ENCODE data around the gene TRNP1. TPM values are rescaled to one million over a fixed set of nuclear protein-coding genes. Genes with fewer than 3 reads are reported as not detected.
"Not testable (repeated sequence)": the region's sequence is repeated elsewhere in the genome, so short reads cannot be mapped to it uniquely, and the experiment has no call there.

TRNP1 gene, protein sequence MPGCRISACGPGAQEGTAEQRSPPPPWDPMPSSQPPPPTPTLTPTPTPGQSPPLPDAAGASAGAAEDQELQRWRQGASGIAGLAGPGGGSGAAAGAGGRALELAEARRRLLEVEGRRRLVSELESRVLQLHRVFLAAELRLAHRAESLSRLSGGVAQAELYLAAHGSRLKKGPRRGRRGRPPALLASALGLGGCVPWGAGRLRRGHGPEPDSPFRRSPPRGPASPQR
- 182 and 203 TPM in 2 replicates for total RNA-seq (2014; rRNA removed; shearing (Covaris generic))

DNA sequence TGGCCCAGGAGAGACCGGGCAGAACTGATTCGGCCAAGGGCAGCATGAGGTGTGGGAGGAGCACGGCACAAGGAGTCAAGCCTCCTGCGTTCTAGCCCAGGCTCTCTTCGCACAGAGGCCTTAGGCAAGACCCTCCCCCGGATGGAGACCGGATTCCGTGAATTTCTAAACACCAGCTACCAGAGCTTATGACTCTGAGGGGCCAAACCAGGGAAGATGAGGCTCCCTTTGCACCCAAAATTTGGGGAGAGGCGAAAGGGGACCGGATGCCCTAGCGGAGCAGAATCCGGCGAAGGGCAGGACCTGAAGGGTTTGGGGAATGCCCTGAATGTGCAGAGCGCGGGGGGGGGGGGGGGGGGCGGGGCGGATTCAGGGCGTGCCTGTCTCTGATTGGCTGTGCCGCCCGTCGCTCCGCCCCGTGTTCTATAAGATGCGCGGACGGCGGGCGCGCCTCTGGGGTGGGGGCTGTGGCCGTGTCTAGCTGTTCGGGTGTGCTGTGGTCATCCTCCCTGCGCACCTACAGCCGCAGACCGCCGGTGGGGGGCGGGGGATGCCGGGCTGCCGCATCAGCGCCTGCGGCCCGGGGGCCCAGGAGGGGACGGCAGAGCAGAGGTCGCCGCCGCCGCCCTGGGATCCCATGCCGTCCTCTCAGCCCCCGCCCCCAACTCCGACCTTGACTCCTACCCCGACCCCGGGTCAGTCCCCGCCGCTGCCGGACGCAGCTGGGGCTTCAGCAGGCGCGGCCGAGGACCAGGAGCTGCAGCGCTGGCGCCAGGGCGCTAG is at the start of gene TRNP1:
Gene TRNP1, plus strand, starts transcription at position 456 of the 783 bp plus-strand sequence. Its CDS starts 95 bp downstream, at position 551.
- peak; percentile 91 for DNase-seq (ENCODE audit: low spot score)

DNA sequence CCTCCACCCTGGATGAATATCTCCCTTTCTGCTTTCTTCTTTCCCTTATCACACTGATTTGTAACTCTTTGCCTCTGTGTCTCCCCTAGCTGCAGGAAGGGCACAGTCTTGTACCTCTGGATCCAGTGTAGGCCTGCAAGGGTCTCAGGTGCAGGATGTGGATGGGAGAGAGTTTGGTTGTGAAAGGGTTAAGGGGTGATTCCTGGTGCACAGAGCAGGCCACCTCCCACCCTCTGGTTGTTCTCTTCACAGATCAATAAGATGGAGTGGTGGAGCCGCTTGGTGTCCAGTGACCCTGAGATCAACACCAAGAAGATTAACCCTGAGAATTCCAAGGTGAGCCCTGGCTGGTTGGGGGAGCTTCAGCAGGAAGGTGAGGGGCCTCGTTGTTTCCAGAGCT is 48.4 kb upstream of the TRNP1 start:
- no peak for DNase-seq (ENCODE audit: low spot score)

GRCh38 chr1:26945728-26946127 is 47.8 kb upstream of the TRNP1 start:
- no peak for DNase-seq (ENCODE audit: low spot score)

DNA sequence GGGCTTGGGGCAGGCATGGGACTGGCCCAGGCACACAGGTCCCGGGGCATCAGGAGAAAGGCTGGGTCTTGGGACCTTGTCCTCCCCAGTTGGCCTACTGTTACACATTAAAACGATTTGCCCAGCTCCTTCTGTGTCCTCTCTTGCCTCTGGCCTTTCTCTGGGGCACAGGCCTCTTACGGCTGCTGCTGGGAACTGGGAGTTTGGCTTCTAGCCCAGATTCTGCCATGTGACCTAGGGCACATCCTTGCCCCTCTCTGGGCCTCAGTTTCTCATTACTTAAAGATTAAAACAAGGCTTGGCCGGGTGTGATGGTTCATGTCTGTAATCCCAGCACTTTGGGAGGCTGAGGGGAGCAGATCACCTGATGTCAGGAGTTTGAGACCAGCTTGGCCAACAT is 47.2 kb upstream of the TRNP1 start:
- DNase-seq (ENCODE audit: low spot score) = no peak

DNA sequence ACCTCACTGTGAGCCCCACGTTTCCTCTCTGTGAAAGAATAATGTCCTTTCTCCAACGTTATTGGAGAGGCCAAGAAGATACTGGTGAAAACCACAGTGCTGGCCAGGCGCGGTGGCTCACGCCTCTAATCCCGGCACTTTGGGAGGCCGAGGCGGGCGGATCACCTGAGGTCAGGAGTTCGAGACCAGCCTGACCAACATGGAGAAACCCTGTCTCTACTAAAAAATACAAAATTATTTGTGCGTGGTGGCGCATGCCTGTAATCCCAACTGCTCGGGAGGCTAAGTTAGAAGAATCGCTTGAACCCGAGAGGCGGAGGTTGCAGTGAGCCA is 44.8 kb upstream of the TRNP1 start:
- not testable (repeated sequence) for DNase-seq (ENCODE audit: low spot score)

GRCh38 chr1:26949266-26949925 is 44.1 kb upstream of the TRNP1 start:
- no peak for DNase-seq (ENCODE audit: low spot score)

- DNase-seq (ENCODE audit: low spot score) = no peak
Observed at GRCh38 chr1:26949926-26950319, 43.6 kb upstream of the TRNP1 start.

- no peak for DNase-seq (ENCODE audit: low spot score)
Observed at GRCh38 chr1:26950602-26951001, 42.9 kb upstream of the TRNP1 start.

- DNase-seq (ENCODE audit: low spot score) = no peak
Observed at GRCh38 chr1:26951216-26951615, 42.3 kb upstream of the TRNP1 start.

- DNase-seq (ENCODE audit: low spot score) = no peak
Observed at GRCh38 chr1:26951821-26952497, 41.5 kb upstream of the TRNP1 start.

DNA sequence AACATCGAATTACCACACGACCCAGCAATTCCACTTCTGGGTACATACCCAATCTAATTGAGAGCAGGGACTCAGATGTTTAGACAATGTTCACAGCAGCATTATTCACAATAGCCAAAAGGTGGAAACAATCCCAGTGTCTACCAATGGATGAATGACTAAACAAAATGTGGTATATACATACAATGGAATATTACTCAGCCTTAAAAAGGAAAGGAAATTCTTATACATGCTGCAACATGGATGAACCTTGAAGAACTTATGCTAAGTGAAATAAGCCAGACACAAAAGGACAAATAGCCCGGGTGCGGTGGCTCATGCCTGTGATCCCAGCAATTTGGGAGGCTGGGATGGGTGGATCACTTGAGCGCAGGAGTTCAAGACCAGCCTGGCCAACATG is 40.1 kb upstream of the TRNP1 start:
- no peak for DNase-seq (ENCODE audit: low spot score)

GRCh38 chr1:26956321-26956720 is 37.2 kb upstream of the TRNP1 start:
- DNase-seq (ENCODE audit: low spot score) = no peak

DNA sequence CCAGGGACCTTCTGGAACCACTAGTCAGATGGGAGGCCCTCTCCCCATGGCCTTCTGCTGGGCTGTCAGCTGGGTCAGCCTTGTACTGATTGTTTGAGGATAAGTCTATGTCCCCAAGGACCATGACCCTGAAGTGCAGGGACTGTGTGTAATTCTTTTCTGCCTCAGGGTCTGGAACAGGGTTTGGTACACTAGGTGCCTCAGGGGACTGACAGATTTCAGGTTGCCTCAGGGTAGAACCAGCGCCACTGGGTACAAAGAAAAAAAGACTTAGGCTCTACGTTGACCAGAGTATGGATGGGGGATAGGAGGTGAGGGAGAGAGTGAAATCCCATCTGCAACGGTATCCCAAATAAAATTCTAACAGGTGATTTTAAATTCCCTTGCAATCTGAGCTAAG is 36.2 kb upstream of the TRNP1 start:
- DNase-seq (ENCODE audit: low spot score) = no peak

GRCh38 chr1:26959270-26959669 is 34.2 kb upstream of the TRNP1 start:
- DNase-seq (ENCODE audit: low spot score) = no peak

DNA sequence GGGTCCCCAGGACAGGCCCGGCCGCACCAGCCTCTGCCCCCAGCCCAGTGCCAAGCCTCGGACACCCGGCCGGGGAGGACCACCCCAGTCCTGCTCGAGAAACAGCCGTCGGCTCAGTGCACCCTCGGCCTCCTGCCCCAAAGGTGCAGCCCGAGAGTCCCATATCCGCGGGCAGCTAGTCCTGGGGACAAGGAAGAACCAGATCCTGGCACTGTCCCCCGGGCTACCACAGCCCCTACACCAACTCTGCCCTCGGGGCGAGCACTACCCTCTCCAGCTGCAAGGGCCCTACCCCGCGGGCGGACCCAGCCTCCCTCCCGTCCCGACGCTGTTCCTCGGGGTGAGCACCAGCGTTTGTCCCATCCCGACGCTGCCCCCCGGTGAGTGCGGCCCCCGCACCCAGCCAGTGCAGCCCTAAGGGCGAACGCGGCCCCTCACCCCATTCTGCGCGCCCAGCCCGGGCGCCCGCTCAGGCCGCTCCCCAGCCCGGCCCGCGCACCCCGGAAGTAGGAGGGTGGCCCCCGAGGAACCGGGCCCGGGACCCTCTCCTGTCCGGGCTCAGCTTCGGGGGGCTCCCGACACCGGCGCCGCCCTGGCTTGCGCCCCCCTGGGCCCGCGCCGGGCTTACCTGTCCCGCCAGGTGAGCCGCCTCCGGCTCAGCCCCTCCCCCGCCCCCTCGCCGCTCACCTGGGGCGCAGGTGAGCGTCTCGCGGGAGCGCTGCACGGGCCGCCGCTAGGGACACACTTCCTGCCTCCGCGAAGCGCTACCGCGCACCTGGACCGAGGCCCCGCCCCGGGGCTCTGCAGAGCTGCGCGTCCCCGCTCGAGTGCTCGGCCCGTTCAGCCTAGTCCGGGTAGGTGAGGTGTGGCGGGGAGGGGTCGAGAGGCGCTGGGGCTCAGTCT is 33.5 kb upstream of the TRNP1 start, which contains the start of gene KDF1:
Gene KDF1, minus strand, starts transcription at position 747 of the 903 bp plus-strand sequence. CDS start 8,088 bp downstream, outside the sequence.
- DNase-seq (ENCODE audit: low spot score) = peak; percentile 91

DNA sequence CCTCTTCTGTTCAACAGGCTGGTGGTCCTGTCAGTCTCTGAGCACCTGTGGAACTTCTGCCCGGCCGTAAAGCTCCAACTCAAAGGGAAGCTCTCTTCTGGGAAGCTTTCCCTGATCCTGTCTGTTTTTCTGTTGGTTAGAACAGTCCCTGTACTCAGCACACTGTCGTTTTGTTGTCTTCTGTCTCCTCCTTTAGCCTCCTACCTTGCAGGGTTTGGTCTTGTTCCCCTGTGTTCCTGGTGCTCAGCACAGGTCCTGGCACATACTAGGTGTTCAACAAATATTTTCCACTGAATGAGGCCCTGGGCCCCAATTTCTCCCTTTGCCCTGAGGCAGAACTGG is 32.9 kb upstream of the TRNP1 start:
- no peak for DNase-seq (ENCODE audit: low spot score)

GRCh38 chr1:26961826-26962225 is 31.7 kb upstream of the TRNP1 start:
- DNase-seq (ENCODE audit: low spot score) = no peak

DNA sequence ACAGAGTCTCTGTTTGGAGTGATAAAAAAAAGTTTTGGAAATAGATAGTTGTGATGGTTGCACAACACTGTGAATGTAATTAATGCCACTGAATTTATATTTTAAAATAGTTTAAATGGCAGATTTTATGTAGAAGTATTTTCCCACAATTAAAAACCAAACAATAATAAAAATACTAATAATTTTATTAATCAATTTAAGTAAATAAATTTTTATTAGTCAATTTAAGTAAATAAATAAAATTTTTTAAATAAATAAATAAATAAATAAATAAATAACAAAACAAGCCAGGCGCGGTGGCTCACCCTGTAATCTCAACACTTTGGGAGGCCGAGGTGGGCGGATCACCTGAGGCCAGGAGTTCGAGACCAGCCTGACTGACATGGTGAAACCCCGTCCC is 28.3 kb upstream of the TRNP1 start:
- DNase-seq (ENCODE audit: low spot score) = no peak

DNA sequence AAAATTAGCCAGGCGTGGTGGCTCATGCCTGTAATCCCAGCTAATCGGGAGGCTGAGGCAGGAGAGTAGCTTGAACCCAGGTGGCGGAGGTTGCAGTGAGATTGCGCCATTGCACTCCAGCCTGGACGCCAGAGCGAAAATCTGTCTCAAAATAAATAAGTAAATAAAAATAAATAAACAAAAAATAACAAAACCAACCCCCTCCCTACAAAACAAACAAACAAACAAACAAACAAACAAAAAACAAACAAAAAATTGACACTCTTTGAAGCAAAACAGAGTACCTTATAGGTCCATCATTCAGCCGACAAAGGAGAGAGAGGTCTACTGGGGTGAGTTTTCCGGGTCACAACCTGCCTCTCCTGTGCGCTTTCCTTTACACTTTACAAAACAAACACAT is 27.9 kb upstream of the TRNP1 start:
- DNase-seq (ENCODE audit: low spot score) = no peak

DNA sequence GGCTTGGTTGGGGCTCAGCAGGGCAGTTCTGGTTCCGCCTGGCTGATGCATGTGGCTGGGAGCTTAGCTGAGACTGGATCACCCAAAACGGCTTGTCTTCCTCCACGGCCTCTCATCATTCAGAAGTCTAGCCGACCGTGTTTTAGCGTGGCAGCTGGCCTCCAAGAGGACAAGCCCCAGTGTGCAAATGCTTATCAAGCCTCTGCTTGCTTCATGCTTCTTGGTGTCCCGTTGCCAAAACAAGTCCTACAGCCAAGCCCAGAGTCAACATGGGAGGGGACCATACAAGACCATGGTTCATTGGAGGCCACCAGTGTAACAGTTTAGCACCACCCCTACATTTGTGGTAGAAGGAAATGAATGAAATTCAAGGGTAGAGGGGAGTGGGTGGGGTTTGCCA is 22.7 kb upstream of the TRNP1 start:
- peak; percentile 75 for DNase-seq (ENCODE audit: low spot score)

DNA sequence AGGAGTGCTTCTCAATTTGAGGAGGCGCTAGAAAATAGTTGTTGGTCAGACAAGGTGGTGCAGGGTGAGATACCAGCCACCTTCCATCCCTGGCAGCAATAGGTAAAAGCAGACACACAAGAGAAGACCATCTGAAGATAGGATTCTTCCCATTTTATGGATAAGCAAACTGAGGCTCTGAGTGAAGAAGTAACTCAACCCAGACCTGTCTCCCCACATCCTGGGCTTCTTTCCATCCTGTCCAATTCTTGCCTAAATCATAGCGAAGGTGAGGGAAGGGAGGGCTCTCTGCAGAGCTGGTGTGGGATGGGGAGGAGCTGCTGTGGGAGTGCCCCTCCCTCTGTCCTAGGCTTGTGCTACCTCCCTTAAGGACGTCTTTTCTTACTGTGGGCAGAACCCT is 21.9 kb upstream of the TRNP1 start:
- no peak for DNase-seq (ENCODE audit: low spot score)
